Fibroblast of skin of right quadriceps (primary cell): ENCODE measurements around the gene SLC6A3.
"Not testable (repeated sequence)": the region's sequence is repeated elsewhere in the genome, so short reads cannot be mapped to it uniquely, and the experiment has no call there.

Experiments used
- DNase-seq: peaks from one replicate; pipeline ENCODE4 v3.0.0-alpha.2; 2013

The SLC6A3 gene

GRCh38 chr5:1463326-1464095, 18.3 kb upstream of the SLC6A3 start:
- no peak for DNase-seq

GRCh38 chr5:1462358-1462757, 17.1 kb upstream of the SLC6A3 start:
- DNase-seq: no peak

GRCh38 chr5:1461396-1461795, 16.2 kb upstream of the SLC6A3 start:
- DNase-seq: no peak

- no peak for DNase-seq
These were observed 14.9 kb upstream of the SLC6A3 start for GRCh38 chr5:1460054-1460682.

GRCh38 chr5:1459435-1459834, 14.2 kb upstream of the SLC6A3 start:
- not testable (repeated sequence) for DNase-seq

- not testable (repeated sequence) for DNase-seq
These were observed 11.1 kb upstream of the SLC6A3 start for GRCh38 chr5:1456110-1456881.

- DNase-seq: no peak
These were observed 8.4 kb upstream of the SLC6A3 start for GRCh38 chr5:1453613-1454012.

GRCh38 chr5:1449081-1449630, 3.9 kb upstream of the SLC6A3 start:
- no peak for DNase-seq

- no peak for DNase-seq
These were observed 3.3 kb upstream of the SLC6A3 start for GRCh38 chr5:1448511-1449011.

- no peak for DNase-seq
These were observed 2.6 kb upstream of the SLC6A3 start for GRCh38 chr5:1447671-1448361.

GRCh38 chr5:1446602-1447343, 1.5 kb upstream of the SLC6A3 start:
- DNase-seq: no peak

GRCh38 chr5:1445689-1446601, 705 bp upstream of the SLC6A3 start:
- no peak for DNase-seq

GRCh38 chr5:1444361-1445189, 665 bp downstream of the SLC6A3 start:
- no peak for DNase-seq

- DNase-seq: no peak
These were observed 1.3 kb downstream of the SLC6A3 start for GRCh38 chr5:1443991-1444360.

- DNase-seq: no peak
These were observed 2.1 kb downstream of the SLC6A3 start for GRCh38 chr5:1443171-1443570.

- no peak for DNase-seq
These were observed 2.8 kb downstream of the SLC6A3 start for GRCh38 chr5:1442222-1443145.

- DNase-seq: no peak
These were observed 3.9 kb downstream of the SLC6A3 start for GRCh38 chr5:1441166-1441865.

- DNase-seq: no peak
These were observed 5.1 kb downstream of the SLC6A3 start for GRCh38 chr5:1440098-1440493.
